ENCODE measurements around the gene CFLAR. TPM values are rescaled to one million over a fixed set of nuclear protein-coding genes. Genes with fewer than 3 reads are reported as not detected.

Gene CFLAR
- total RNA-seq, 1 experiment from 2014 or later, result 7.6 TPM

GRCh38 chr2:201219328-201220096 is 103.5 kb downstream of the CFLAR start:
- no peak overlapping the region for H4K91ac ChIP-seq (ENCODE audit: insufficient read length, low read depth, low read length)
- H3K9me3 ChIP-seq (ENCODE audit: control insufficient read depth, low read depth, low read length), result no peaks in the 10 kb centered on the region
- peaks cover 27 to 36% of the 10 kb centered on the region in 2 experiments for H3K4me1 Mint-ChIP-seq
- peak overlapping the region; percentile 45 for H3K4me2 ChIP-seq (ENCODE audit: insufficient read depth, insufficient read length, low read length)
- H3K9me3 Mint-ChIP-seq, result peaks cover 0 to 13% of the 10 kb centered on the region in 2 experiments; a peak in 2 of 5 replicates
- H3K79me1 ChIP-seq (ENCODE audit: insufficient read depth, low read depth, low read length, poor library complexity, severe bottlenecking), result no peaks in the 10 kb centered on the region
- H3K27me3 ChIP-seq (ENCODE audit: insufficient read depth, low read length), result no peaks in the 10 kb centered on the region
- H3K23ac ChIP-seq (ENCODE audit: insufficient read length, low read depth, low read length), result no peak overlapping the region
- no peak for DNase-seq
- H3K18ac ChIP-seq (ENCODE audit: insufficient read length, low read depth, low read length), result no peak overlapping the region
- peak overlapping the region in 2 of 3 experiments; percentile 63 to 65; a peak in 4 of 7 replicates for H3K27ac Mint-ChIP-seq
- WGBS (ENCODE audit: extremely low coverage, insufficient read length, low lambda C conversion rate), result no CpG with 5 or more reads among the region's 5 CpGs
- no peak overlapping the region for H3K4ac ChIP-seq (ENCODE audit: low read depth, low read length)
- H3K4me1 ChIP-seq (ENCODE audit: insufficient read depth, low read length), result peaks cover 6% of the 10 kb centered on the region; the same call in 1 of the 2 replicates
- no peak overlapping the region for H2AFZ ChIP-seq (ENCODE audit: low read length)
- peak overlapping the region in 1 of 2 experiments; percentile 30; a peak in 1 of 5 replicates for H3K4me3 Mint-ChIP-seq
- H3K79me2 ChIP-seq (ENCODE audit: insufficient read depth, low read length), result no peaks in the 10 kb centered on the region
- H2BK120ac ChIP-seq (ENCODE audit: low read depth, low read length, poor library complexity, severe bottlenecking), result no peak overlapping the region
- no peak overlapping the region for H3K56ac ChIP-seq (ENCODE audit: insufficient read length, low read depth, low read length)
- no peak overlapping the region for H2BK12ac ChIP-seq (ENCODE audit: insufficient read length, low read depth, low read length)
- H4K5ac ChIP-seq (ENCODE audit: insufficient read length, low read depth, low read length), result no peak overlapping the region
- H3K23me2 ChIP-seq (ENCODE audit: insufficient read length, low read depth, low read length, poor library complexity, severe bottlenecking), result no peaks in the 10 kb centered on the region
- H3K27me3 Mint-ChIP-seq (ENCODE audit: low read depth), result no peaks in the 10 kb centered on the region
- no peak overlapping the region for H2BK5ac ChIP-seq (ENCODE audit: insufficient read length, low read length)
- peaks cover 0 to 22% (median 0%) of the 10 kb centered on the region in 3 experiments; a peak in 2 of 7 replicates for H3K36me3 Mint-ChIP-seq (ENCODE audit: insufficient read depth in 1 of 3, low read depth in 3 of 3)
- H3K9ac ChIP-seq (ENCODE audit: extremely low read depth, insufficient read length, low read length), result no peak overlapping the region
- no peaks in the 10 kb centered on the region for H4K20me1 ChIP-seq (ENCODE audit: control insufficient read depth, insufficient read depth, insufficient read length)
- no peak overlapping the region for H4K8ac ChIP-seq (replicated peaks; ENCODE audit: insufficient read length, low read depth, low read length)
- TF ChIP-seq CTCF (conservative IDR thresholded peaks at IDR 0.05), result no peak
- peak overlapping the region; percentile 11; the same call in 1 of the 2 replicates for H3K14ac ChIP-seq (ENCODE audit: insufficient read depth, low read length)
- H3K27ac ChIP-seq (ENCODE audit: insufficient read length, low read depth, low read length), result no peak overlapping the region
- H2BK15ac ChIP-seq (ENCODE audit: low read depth, low read length), result no peak overlapping the region
- H2BK20ac ChIP-seq (ENCODE audit: low read depth, low read length, poor library complexity, severe bottlenecking), result no peak overlapping the region
- no peak overlapping the region for H3T11ph ChIP-seq (ENCODE audit: low read length)
- H2AK5ac ChIP-seq (ENCODE audit: insufficient read length, low read length), result no peak overlapping the region

All from H9 (cell line).